HG03575 (cell line): Measurements from ENCODE around the gene SPATA32.
"Not testable (repeated sequence)": the region's sequence is repeated elsewhere in the genome, so short reads cannot be mapped to it uniquely, and the experiment has no call there.

Experiments
- ATAC-seq: cut with Tn5 transposase; IDR thresholded peaks from one replicate; pipeline ENCODE4 v1.9.1; 2021; ENCODE audit not compliant: unreplicated experiment, insufficient number of reproducible peaks, low FRiP score; ENCODE audit errors: extremely low read depth

SPATA32 gene

GRCh38 chr17:45261577-45262515 lies at the start of gene SPATA32:
Gene SPATA32 (minus strand): TSS chr17:45262094. CDS start chr17:45262016, 78 bp downstream.
- no peak for ATAC-seq

DNA sequence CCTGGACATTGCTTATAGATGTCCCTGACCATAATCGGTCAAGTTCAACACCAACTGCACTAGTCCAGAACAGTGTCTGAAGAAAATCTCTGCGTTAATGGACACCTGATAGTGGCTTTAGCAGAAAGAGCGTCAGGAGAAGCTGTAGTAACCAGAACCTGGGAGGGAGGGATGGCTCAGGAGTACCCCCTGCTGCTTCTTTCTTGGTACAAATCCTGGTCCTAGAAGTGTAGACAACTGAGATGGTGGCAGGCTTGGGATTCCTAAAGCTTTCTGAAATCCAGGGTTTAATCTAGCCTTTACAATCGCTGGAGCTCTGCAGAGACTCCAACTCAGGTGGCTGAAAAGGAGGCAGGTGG lies 49.5 kb upstream of the SPATA32 start:
- no peak for ATAC-seq

- no peak for ATAC-seq
Measured at GRCh38 chr17:45310380-45311324, 48.8 kb upstream of the SPATA32 start.

GRCh38 chr17:45309400-45309799 lies 47.5 kb upstream of the SPATA32 start:
- ATAC-seq, result no peak

DNA sequence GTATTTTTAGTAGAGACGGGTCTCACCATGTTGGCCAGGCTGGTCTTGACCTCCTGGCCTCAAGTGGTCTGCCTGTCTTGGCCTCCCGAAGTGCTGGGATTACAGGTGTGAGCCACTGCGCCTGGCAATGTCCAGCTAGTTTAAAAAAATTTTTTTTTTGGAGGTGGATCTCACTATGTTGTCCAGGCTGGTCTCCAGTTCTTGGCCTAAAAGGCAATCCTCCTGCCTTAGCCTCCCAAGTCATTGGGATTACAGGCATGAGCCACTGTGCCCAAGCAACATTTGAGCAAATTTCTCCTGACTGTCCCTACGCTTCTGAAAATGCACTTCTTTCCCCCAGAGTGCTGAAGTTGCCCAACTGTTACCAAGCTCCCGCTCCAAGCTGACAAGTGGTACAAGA lies 46.9 kb upstream of the SPATA32 start:
- no peak for ATAC-seq

- no peak for ATAC-seq
Measured at GRCh38 chr17:45308016-45308365, 46.1 kb upstream of the SPATA32 start.

- no peak for ATAC-seq
Measured at GRCh38 chr17:45307290-45308015, 45.6 kb upstream of the SPATA32 start.

GRCh38 chr17:45306623-45307022 lies 44.7 kb upstream of the SPATA32 start:
- no peak for ATAC-seq

DNA sequence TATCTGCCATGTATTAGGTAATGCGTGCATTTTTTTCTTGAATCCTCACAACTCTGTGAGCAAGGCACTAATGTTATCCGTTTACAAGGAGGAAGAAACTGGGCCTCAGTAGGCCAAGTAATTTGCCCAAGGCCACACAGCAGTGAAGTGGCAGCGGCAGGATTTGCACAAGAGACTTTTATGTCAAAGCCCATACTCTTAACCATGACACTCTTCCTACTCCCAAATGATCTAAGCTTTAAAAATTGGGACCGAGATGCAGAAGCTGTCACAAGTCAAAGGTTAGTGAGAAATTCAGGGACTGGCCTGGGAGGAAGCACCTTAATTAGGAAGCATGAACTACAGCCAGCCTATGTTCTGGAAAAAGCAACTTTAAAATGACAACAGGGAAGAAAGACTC lies 44.2 kb upstream of the SPATA32 start:
- no peak for ATAC-seq

DNA sequence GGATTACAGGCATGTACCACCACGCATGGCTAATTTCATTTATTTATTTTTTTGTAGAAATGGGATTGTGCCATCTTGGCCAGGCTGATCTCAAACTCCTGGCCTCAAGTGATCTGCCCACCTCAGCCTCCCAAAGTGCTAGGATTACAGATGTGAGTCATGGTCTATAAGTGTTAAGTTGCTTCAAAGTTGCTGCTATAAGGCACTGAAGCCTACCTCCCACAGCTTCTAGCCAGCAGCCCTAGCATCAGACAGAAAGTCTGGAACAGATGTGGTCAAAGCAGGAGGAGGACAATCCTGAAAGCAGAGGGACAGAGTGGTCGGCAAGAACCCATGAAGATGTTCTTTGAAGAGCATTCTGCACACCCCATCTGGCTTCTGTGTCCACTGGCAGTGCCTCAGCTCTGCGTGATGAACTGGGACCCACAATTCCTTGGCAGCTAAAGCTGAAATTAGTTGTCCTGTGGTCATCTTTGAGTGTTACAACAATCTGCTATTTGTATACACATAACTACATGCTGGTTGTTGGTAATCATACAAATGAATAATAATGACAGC lies 43.7 kb upstream of the SPATA32 start:
- ATAC-seq, result no peak

DNA sequence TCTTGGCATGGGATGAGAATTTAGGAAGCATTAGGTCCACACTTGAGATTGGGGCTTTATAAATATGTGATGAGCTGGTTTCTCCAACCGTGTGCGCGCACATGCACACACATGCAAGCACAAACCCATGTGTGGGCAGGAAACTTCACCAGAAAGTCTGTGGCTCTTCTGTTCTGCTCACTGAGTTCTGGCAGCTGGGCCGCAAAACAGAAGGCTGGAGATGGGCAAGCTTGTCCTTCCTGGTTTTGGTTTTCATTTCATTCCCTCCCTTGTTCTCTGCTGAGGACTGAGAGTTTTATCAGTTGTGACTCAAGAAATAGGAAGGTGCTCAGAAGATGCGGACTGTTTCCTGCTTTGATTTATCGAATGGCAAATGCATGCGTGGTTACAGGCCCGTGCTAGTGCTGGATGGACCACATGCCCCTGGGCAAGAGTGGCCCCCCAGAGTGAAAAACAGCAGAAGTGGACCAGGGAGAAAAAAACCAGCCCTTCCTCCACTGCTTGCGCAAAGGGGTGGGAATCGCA lies 40.8 kb upstream of the SPATA32 start:
- no peak for ATAC-seq

- not testable (repeated sequence) for ATAC-seq
Measured at GRCh38 chr17:45302220-45302619, 40.3 kb upstream of the SPATA32 start.

GRCh38 chr17:45301674-45302073 lies 39.8 kb upstream of the SPATA32 start:
- ATAC-seq, result no peak

GRCh38 chr17:45300060-45300751 lies 38.3 kb upstream of the SPATA32 start:
- no peak for ATAC-seq

- ATAC-seq, result no peak
Measured at GRCh38 chr17:45299361-45299760, 37.5 kb upstream of the SPATA32 start.

GRCh38 chr17:45298546-45299285 lies 36.8 kb upstream of the SPATA32 start:
- ATAC-seq, result no peak

DNA sequence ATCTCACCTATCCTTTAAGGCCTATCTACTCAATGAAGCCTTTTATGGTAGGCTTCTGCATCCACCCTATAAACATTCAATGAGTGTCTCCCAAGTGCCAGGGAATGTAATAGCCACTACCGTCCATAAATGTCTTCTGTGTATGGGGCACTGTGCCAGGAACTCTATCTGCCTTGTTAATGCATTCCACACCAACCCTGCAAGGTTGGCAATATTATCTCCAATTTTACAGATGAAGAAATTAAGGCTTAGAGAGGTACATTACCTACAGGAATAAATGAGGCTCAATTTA lies 34.9 kb upstream of the SPATA32 start:
- no peak for ATAC-seq
